ENCODE data around the gene ATG2B.

DNA sequence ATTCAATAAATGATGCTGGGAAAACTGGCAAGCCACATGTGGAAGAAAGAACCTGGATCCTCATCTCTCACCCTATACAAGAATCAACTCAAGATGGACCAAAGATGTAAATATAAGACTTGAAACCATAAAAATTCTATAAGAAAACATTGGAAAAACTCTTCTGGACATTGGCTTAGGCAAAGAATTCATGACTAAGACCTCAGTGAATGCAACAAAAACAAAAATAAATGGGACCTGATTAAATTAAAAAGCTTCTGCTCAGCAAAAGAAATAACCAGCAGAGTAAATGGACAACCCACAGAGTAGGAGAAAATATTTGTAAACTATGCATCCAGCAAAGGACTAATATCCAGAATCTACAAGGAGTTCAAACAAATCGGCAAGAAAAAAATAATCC, 24.6 kb downstream of the ATG2B start:
- TF ChIP-seq, protein P1, sequence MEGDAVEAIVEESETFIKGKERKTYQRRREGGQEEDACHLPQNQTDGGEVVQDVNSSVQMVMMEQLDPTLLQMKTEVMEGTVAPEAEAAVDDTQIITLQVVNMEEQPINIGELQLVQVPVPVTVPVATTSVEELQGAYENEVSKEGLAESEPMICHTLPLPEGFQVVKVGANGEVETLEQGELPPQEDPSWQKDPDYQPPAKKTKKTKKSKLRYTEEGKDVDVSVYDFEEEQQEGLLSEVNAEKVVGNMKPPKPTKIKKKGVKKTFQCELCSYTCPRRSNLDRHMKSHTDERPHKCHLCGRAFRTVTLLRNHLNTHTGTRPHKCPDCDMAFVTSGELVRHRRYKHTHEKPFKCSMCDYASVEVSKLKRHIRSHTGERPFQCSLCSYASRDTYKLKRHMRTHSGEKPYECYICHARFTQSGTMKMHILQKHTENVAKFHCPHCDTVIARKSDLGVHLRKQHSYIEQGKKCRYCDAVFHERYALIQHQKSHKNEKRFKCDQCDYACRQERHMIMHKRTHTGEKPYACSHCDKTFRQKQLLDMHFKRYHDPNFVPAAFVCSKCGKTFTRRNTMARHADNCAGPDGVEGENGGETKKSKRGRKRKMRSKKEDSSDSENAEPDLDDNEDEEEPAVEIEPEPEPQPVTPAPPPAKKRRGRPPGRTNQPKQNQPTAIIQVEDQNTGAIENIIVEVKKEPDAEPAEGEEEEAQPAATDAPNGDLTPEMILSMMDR (IDR thresholded peaks at IDR 0.05), result no peak
- no peak for TF ChIP-seq POLR2A (IDR thresholded peaks at IDR 0.05)
